Right lobe of liver (tissue), 6 donors: ENCODE data around the gene HOXD10. TPM values are rescaled to one million over a fixed set of nuclear protein-coding genes. Genes with fewer than 3 reads are reported as not detected.

Source experiments
- ATAC-seq, 4 donors: fragments of 200-7000 bp; cut with Tn5 transposase; one replicate each; pipeline ENCODE4 v1.9.1; 2020; ENCODE audit warnings: mild to moderate bottlenecking in 4 of 4, moderate library complexity in 4 of 4
- DNase-seq, 3 donors: peaks; one replicate each; pipeline ENCODE4 v3.0.0-alpha.2; 2020
- H3K27ac ChIP-seq, 3 donors: fragments of 200-600 bp; one replicate each; pipeline ENCODE4 v1.8.0; 2022
- H3K27me3 ChIP-seq, 2 donors: fragments of 200-600 bp; one replicate each; pipeline ENCODE4 v1.8.0; 2022
- H3K36me3 ChIP-seq, 4 donors: fragments of 200-600 bp; sonication (generic) in 1 of 4; one replicate each; pipeline versions ENCODE4 v1.5.1 to v1.8.0; 2017 to 2022; ENCODE audit warnings: control low read depth in 1 of 4
- H3K4me1 ChIP-seq, 4 donors: fragments of 200-600 bp; sonication (generic) in 1 of 4; one replicate each; pipeline versions ENCODE4 v1.5.1 to v1.8.0; 2017 to 2022; ENCODE audit warnings: control low read depth in 1 of 4
- H3K4me3 ChIP-seq, 3 donors: fragments of 200-600 bp; one replicate each; pipeline ENCODE4 v1.8.0; 2022
- H3K9me3 ChIP-seq, 4 donors: fragments of 200-600 bp; sonication (generic) in 1 of 4; one replicate each; pipeline versions ENCODE4 v1.5.1 to v1.8.0; 2017 to 2022; ENCODE audit warnings: control low read depth in 1 of 4
- POLR2A ChIP-seq: fragments of 450-650 bp; IDR thresholded peaks from one replicate; pipeline ENCODE4 v1.6.1; 2017; ENCODE audit warnings: antibody characterized with exemption, mild to moderate bottlenecking
- WGBS: methylation state at CpG from one replicate; pipeline ENCODE4 v1.1.6; 2018; ENCODE audit warnings: low coverage, low lambda C conversion rate; ENCODE audit not compliant: insufficient coverage; ENCODE audit errors: missing lambda C conversion rate; 5-methylcytosine and 5-hydroxymethylcytosine counted together
- intact Hi-C, 2 donors: fragments of 100-400 bp; cut with DNase I; formaldehyde crosslinking; loops; one replicate each; pipeline versions ENCODE4 v1.11.2 to v1.14.1; 2022
- total RNA-seq, 6 experiments: library from RNA; depleted of rRNA in 2 of 6; stranded (reverse); fragments of >200 nt in 2 of 6; fragmentation: NEBNext Ultra II Directional in 3 of 6; extraction: Animal tissue kit (Norgen Biotek cat#: 25700) in 3 of 6; gene quantifications; one replicate each; pipeline versions ENCODE4 v1.1.0 to v1.2.4, GENCODE V29; 2016 to 2023
- TF ChIP-seq, protein P1 (sequence below), 4 donors: fragments of 200-600 bp in 3 of 4; fragments of 450-650 bp in 1 of 4; IDR thresholded peaks; one replicate each; pipeline versions ENCODE4 v1.5.1 to v1.8.0; 2016 to 2022; ENCODE audit warnings: antibody characterized with exemption in 4 of 4, mild to moderate bottlenecking in 2 of 4
- donor health status: DM: no; HTN: yes; CAD: no.
- donor health status: DM: no; HTN: no; CAD: no.
- donor health status: DM: no; HTN: no; CAD: no.
- donor health status: DM: no; HTN: yes; CAD: no.
- donor health status: DM: no; HTN: yes; CAD: no.

HOXD10 gene
- total RNA-seq, 6 experiments from 2014 or later: not detected

DNA sequence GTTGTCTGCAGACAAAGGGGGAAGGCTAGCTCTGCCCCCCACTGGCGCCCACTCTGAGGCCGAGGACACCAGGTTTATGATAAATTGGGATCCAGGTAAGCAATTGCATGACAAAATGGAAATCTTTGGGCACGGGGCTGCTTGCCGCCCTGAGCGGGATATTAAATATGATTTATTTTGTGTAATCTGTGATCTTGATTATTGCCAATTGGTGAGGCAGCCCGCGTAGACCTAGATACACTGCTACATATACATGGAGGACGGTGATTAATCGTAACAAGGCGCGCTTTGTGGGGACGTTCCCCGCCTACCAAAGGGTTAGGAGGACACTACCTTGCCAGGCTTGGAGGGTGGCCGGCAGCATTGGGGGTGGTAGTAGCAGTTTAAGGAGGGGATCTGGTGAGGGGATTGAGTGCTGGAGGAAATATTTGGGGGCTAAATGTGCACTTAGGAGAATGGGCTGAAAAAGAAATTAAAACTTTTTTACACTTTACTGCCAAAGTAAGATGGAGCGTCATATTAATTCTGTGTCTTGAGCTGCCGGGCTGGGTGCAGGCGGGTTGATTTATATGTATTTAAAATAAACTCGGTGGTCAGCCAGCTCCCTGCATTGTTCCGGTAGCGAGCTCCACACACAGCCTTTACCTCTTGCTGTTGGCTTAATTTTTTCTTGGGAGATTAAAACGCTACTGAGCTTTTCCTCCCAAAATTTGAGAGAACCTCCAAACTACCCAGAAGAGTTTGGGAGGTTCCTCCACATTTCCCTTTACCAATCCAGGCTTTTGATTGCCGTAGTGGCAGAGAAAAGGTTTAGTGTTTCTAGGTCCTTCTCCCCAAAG lies 44.6 kb downstream of the HOXD10 start:
- no peak for ATAC-seq
- Histone ChIP-seq H3K27ac (no peak overlapping the region), H3K9me3 (no peaks in the 10 kb centered on the region), H3K4me3 (no peak overlapping the region), H3K36me3 (no peaks in the 10 kb centered on the region), H3K27me3 (peaks cover 10 to 78% of the 10 kb centered on the region in 2 donors), H3K4me1 (peaks cover 0 to 20% (median 0%) of the 10 kb centered on the region in 4 donors)
- 8% methylated on average over 21 of the region's 22 CpGs for WGBS
- intact Hi-C loops: no loop called here
- TF ChIP-seq, protein P1, sequence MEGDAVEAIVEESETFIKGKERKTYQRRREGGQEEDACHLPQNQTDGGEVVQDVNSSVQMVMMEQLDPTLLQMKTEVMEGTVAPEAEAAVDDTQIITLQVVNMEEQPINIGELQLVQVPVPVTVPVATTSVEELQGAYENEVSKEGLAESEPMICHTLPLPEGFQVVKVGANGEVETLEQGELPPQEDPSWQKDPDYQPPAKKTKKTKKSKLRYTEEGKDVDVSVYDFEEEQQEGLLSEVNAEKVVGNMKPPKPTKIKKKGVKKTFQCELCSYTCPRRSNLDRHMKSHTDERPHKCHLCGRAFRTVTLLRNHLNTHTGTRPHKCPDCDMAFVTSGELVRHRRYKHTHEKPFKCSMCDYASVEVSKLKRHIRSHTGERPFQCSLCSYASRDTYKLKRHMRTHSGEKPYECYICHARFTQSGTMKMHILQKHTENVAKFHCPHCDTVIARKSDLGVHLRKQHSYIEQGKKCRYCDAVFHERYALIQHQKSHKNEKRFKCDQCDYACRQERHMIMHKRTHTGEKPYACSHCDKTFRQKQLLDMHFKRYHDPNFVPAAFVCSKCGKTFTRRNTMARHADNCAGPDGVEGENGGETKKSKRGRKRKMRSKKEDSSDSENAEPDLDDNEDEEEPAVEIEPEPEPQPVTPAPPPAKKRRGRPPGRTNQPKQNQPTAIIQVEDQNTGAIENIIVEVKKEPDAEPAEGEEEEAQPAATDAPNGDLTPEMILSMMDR (IDR thresholded peaks at IDR 0.05): no peak
- TF ChIP-seq POLR2A: no peak
- no peak for DNase-seq

- peaks cover 0 to 20% (median 0%) of the 10 kb centered on the region in 4 donors for H3K4me1 ChIP-seq
- no peaks in the 10 kb centered on the region for H3K36me3 ChIP-seq
- no peak overlapping the region for H3K4me3 ChIP-seq
- ATAC-seq (no peak), DNase-seq (no peak)
- no peaks in the 10 kb centered on the region for H3K9me3 ChIP-seq
- peaks cover 10 to 72% of the 10 kb centered on the region in 2 donors for H3K27me3 ChIP-seq
- no peak overlapping the region for H3K27ac ChIP-seq
- TF ChIP-seq, protein P1 (IDR thresholded peaks at IDR 0.05): no peak
- no peak for TF ChIP-seq POLR2A
- intact Hi-C loops: no loop called here
- WGBS: 8% methylated on average over 11 of the region's 22 CpGs
Measured at GRCh38 chr2:176161825-176162626, 45.4 kb downstream of the HOXD10 start.

GRCh38 chr2:176162911-176163671 lies 46.5 kb downstream of the HOXD10 start:
- Histone ChIP-seq H3K4me3 (no peak overlapping the region), H3K27me3 (peaks cover 10 to 67% of the 10 kb centered on the region in 2 donors), H3K27ac (no peak overlapping the region), H3K36me3 (no peaks in the 10 kb centered on the region), H3K9me3 (no peaks in the 10 kb centered on the region), H3K4me1 (peaks cover 0 to 13% (median 0%) of the 10 kb centered on the region in 4 donors)
- DNase-seq: no peak
- ATAC-seq: no peak
- intact Hi-C loops: no loop called here
- 2% methylated on average over 20 of the region's 29 CpGs for WGBS
- TF ChIP-seq POLR2A: no peak
- TF ChIP-seq, protein P1 (IDR thresholded peaks at IDR 0.05): no peak

DNA sequence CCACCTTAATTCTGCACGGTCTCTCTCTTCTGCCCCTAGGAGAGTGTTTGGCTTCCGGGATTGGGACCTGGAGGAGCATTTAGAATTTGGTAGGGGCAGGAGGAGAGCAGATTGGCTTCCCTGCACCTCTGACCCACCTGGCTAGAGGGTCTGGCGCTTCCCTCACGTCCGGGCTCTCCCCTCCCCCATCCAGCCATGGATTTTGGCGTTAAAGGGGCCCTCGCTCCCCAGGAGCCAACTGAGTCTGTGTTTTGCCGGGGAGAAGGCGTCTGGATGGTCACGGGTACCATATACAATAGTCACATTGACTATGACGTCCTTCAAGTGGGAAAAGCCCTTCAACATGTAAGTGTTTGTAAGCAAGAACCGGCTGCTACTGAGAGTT lies 47.1 kb downstream of the HOXD10 start:
- intact Hi-C loops: no loop called here
- no peak for TF ChIP-seq POLR2A
- TF ChIP-seq, protein P1 (IDR thresholded peaks at IDR 0.05): no peak
- H3K4me1 ChIP-seq: peaks cover 0 to 13% (median 0%) of the 10 kb centered on the region in 4 donors
- ATAC-seq (no peak), DNase-seq (no peak)
- no peaks in the 10 kb centered on the region for H3K36me3 ChIP-seq
- no peaks in the 10 kb centered on the region for H3K9me3 ChIP-seq
- H3K4me3 ChIP-seq: no peak overlapping the region
- no peak overlapping the region for H3K27ac ChIP-seq
- H3K27me3 ChIP-seq: peaks cover 10 to 71% of the 10 kb centered on the region in 2 donors
- 3% methylated on average over 11 of the region's 12 CpGs for WGBS
